ENCODE measurements around the gene TMEM238. TPM values are rescaled to one million over a fixed set of nuclear protein-coding genes. Genes with fewer than 3 reads are reported as not detected.

Gene TMEM238
- total and polyA plus RNA-seq, 10 of the 15 experiments (the other 5 are each of a cell fraction or from before 2014, with no cell fraction given): 0.05 to 16.9 (median 0.58) TPM; not detected in 1

DNA sequence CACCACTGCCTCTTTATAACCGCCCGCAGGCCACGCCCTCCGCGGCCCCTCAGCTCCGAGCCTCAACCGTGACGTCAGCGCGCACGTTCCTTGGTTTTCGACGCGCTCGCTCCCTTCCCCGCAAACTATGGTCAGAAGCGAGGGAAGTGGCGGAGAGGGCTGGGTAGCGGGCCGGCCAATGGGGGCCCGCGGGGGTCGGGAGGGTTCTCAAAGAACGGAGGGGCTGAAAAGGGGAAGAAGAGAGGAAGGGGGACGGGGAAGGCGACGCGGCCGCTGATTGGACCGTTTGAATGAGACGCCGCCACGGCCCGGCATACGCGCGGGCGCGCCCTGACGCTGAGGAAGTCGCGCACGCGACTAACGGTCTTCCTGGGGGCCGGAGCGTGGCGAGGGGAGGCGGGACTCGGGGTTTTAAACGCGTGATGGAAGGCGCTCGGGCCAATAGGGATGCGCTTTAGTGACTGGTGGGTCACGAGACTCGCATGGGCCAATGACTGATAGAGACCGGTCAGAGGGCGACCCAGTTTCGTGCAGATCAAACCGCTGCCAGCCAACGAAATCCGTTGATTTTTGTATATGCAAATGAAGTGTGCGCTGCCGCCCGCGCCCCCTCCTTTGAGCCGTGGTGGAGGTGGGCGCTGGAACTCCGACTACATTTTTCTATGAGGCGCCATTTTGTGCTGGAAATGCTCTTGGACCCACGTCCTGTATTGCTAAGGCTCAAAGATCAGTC is 23.9 kb upstream of the TMEM238 start (continued):
- TF ChIP-seq, protein P1, sequence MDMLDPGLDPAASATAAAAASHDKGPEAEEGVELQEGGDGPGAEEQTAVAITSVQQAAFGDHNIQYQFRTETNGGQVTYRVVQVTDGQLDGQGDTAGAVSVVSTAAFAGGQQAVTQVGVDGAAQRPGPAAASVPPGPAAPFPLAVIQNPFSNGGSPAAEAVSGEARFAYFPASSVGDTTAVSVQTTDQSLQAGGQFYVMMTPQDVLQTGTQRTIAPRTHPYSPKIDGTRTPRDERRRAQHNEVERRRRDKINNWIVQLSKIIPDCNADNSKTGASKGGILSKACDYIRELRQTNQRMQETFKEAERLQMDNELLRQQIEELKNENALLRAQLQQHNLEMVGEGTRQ (IDR thresholded peaks at IDR 0.05; ENCODE audit: borderline replicate concordance, low read depth, low read length): peak; percentile 82
- no peak for TF ChIP-seq CEBPB (IDR thresholded peaks at IDR 0.05; ENCODE audit: borderline replicate concordance in 1 of 2, low read depth in 2 of 2, low read length in 2 of 2)
- no peak for TF ChIP-seq SREBF1 (IDR thresholded peaks at IDR 0.05; ENCODE audit: low read length)
- TF ChIP-seq, protein P2, sequence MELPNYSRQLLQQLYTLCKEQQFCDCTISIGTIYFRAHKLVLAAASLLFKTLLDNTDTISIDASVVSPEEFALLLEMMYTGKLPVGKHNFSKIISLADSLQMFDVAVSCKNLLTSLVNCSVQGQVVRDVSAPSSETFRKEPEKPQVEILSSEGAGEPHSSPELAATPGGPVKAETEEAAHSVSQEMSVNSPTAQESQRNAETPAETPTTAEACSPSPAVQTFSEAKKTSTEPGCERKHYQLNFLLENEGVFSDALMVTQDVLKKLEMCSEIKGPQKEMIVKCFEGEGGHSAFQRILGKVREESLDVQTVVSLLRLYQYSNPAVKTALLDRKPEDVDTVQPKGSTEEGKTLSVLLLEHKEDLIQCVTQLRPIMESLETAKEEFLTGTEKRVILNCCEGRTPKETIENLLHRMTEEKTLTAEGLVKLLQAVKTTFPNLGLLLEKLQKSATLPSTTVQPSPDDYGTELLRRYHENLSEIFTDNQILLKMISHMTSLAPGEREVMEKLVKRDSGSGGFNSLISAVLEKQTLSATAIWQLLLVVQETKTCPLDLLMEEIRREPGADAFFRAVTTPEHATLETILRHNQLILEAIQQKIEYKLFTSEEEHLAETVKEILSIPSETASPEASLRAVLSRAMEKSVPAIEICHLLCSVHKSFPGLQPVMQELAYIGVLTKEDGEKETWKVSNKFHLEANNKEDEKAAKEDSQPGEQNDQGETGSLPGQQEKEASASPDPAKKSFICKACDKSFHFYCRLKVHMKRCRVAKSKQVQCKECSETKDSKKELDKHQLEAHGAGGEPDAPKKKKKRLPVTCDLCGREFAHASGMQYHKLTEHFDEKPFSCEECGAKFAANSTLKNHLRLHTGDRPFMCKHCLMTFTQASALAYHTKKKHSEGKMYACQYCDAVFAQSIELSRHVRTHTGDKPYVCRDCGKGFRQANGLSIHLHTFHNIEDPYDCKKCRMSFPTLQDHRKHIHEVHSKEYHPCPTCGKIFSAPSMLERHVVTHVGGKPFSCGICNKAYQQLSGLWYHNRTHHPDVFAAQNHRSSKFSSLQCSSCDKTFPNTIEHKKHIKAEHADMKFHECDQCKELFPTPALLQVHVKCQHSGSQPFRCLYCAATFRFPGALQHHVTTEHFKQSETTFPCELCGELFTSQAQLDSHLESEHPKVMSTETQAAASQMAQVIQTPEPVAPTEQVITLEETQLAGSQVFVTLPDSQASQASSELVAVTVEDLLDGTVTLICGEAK (IDR thresholded peaks at IDR 0.05; ENCODE audit: borderline replicate concordance): no peak
- 0 out of 2 replicates have a peak, but pooled peaks have one; percentile 33 for TF ChIP-seq WRNIP1 (IDR thresholded peaks at IDR 0.05; ENCODE audit: borderline replicate concordance, low read depth, low read length)
- peak; percentile 91 for TF ChIP-seq NFYB (IDR thresholded peaks at IDR 0.05; ENCODE audit: insufficient read depth, low read depth, low read length)
- TF ChIP-seq ZNF24 (IDR thresholded peaks at IDR 0.05): no peak
- TF ChIP-seq, protein P3, sequence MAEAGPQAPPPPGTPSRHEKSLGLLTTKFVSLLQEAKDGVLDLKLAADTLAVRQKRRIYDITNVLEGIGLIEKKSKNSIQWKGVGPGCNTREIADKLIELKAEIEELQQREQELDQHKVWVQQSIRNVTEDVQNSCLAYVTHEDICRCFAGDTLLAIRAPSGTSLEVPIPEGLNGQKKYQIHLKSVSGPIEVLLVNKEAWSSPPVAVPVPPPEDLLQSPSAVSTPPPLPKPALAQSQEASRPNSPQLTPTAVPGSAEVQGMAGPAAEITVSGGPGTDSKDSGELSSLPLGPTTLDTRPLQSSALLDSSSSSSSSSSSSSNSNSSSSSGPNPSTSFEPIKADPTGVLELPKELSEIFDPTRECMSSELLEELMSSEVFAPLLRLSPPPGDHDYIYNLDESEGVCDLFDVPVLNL (IDR thresholded peaks at IDR 0.05; ENCODE audit: low read depth, low read length): peak; percentile 94
- no peak for TF ChIP-seq CBX3 (IDR thresholded peaks at IDR 0.05; ENCODE audit: borderline replicate concordance, low read depth)
- TF ChIP-seq, protein P4, sequence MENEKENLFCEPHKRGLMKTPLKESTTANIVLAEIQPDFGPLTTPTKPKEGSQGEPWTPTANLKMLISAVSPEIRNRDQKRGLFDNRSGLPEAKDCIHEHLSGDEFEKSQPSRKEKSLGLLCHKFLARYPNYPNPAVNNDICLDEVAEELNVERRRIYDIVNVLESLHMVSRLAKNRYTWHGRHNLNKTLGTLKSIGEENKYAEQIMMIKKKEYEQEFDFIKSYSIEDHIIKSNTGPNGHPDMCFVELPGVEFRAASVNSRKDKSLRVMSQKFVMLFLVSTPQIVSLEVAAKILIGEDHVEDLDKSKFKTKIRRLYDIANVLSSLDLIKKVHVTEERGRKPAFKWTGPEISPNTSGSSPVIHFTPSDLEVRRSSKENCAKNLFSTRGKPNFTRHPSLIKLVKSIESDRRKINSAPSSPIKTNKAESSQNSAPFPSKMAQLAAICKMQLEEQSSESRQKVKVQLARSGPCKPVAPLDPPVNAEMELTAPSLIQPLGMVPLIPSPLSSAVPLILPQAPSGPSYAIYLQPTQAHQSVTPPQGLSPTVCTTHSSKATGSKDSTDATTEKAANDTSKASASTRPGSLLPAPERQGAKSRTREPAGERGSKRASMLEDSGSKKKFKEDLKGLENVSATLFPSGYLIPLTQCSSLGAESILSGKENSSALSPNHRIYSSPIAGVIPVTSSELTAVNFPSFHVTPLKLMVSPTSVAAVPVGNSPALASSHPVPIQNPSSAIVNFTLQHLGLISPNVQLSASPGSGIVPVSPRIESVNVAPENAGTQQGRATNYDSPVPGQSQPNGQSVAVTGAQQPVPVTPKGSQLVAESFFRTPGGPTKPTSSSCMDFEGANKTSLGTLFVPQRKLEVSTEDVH (IDR thresholded peaks at IDR 0.05; ENCODE audit: low read depth, partially characterized antibody): no peak
- no peak for TF ChIP-seq ZNF384 (IDR thresholded peaks at IDR 0.05; ENCODE audit: borderline replicate concordance, low read depth, low read length)
- no peak for TF ChIP-seq BCL11A (IDR thresholded peaks at IDR 0.05; ENCODE audit: low read depth, low read length)
- TF ChIP-seq CHD2 (IDR thresholded peaks at IDR 0.05; ENCODE audit: borderline replicate concordance, low read depth, low read length): peak; percentile 80; the same call in 1 of the 2 replicates
- TF ChIP-seq YBX1 (IDR thresholded peaks at IDR 0.05): no peak
- no peak; the same call in 1 of the 2 replicates for TF ChIP-seq ZNF217 (IDR thresholded peaks at IDR 0.05)
- TF ChIP-seq PAX5 (IDR thresholded peaks at IDR 0.05; ENCODE audit: borderline replicate concordance, low read depth, low read length): peak; percentile 87
- no peak for TF ChIP-seq HCFC1 (IDR thresholded peaks at IDR 0.05; ENCODE audit: low read length)
- TF ChIP-seq TAF1 (IDR thresholded peaks at IDR 0.05; ENCODE audit: borderline replicate concordance, low read depth, low read length): peak; percentile 52; the same call in 1 of the 2 replicates
- TF ChIP-seq TCF3 (IDR thresholded peaks at IDR 0.05; ENCODE audit: borderline replicate concordance, insufficient read depth, low read depth, low read length): no peak
- no peak for TF ChIP-seq STAT3 (IDR thresholded peaks at IDR 0.05; ENCODE audit: low read depth, low read length)
- TF ChIP-seq POLR2AphosphoS5 (IDR thresholded peaks at IDR 0.05; ENCODE audit: low read length): no peak; the same call in 1 of the 2 replicates
- TF ChIP-seq ZNF207 (IDR thresholded peaks at IDR 0.05; ENCODE audit: borderline replicate concordance): no peak; the same call in 1 of the 2 replicates
